ENCODE measurements around the gene MAD1L1.
"Not testable (repeated sequence)": the region's sequence is repeated elsewhere in the genome, so short reads cannot be mapped to it uniquely, and the experiment has no call there.

The MAD1L1 gene

DNA sequence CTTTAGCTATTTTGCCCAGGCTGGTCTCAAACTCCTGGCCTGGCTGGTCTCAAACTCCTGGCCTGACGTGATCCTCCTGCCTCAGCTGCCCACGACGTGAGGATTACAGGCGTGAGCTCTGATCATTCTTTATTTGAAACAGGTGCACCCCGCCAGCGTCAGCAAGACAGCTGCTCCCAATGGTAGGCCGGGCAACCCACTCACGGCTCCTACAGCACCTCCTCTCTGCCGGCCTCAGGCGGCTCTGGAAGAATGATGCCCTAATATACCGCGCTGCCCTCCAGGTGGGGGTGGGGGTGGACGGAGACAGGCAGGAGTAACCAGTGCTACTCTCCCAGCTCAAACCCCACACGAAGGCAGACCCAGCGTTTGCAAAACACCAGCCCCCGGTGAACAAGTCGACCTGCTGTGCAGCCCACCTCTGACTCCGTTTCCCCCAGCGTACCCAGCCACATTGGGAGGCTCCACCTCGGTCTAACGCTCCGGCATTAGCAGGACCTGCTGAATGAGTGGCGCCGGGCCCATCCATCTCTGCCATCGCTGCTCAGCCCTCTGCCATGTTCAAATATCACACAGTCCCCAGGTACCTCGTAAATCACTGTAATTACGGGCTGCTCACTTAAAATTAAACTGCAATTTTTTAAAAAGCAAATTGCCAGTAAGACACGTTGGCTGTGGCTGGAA, 414.0 kb downstream of the MAD1L1 start:
- no peak for DNase-seq

DNA sequence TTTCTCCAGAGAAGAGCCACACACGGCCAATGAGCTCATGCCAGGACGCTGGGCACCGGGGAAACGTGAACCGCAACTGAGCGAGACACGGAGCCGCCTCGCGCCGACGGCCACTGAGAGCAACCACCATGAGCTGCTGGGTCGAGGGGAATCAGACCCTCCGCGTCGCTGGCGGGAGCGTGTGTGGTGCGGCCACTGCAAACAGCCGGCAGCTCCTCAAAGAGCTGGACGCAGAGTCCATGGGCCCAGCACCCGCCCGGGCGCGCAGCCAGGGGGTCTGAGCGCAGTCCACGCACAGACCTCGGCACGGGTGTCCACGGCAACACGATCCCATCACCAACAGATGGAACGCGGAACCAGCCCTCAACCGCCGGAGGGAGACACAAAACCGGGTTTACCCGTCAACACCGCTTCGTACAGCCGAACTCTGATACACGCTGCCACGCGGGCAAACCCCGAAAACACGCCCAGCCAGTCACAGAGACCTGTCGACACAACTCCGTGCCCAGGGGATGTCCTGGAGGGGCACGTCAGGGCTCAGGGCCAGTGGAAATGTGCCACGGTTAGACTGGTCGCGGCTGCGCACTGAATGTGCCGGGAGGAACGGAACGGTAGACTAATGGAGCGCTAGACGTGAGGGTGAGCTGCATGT, 415.6 kb downstream of the MAD1L1 start:
- no peak for DNase-seq

DNA sequence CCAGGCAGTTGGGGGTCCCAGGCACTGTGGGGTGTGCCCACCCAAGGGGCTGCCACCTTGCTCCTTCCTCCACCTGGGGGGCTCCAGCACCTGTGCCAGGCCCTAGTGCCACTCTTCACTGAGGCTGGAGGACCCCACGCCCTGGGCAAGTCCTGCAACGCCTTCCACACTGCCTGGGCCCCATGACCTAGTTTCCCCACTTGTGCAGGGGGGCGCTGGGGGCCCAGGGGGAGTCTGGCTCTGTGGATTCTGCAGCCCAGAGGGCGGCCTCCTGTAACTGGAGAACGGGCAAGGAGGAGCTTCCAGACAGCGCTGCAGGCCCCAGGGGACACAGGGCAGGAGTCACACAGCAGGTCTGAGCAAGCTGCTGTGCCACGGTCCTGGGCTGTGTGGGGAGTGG, 416.3 kb downstream of the MAD1L1 start:
- not testable (repeated sequence) for DNase-seq

DNA sequence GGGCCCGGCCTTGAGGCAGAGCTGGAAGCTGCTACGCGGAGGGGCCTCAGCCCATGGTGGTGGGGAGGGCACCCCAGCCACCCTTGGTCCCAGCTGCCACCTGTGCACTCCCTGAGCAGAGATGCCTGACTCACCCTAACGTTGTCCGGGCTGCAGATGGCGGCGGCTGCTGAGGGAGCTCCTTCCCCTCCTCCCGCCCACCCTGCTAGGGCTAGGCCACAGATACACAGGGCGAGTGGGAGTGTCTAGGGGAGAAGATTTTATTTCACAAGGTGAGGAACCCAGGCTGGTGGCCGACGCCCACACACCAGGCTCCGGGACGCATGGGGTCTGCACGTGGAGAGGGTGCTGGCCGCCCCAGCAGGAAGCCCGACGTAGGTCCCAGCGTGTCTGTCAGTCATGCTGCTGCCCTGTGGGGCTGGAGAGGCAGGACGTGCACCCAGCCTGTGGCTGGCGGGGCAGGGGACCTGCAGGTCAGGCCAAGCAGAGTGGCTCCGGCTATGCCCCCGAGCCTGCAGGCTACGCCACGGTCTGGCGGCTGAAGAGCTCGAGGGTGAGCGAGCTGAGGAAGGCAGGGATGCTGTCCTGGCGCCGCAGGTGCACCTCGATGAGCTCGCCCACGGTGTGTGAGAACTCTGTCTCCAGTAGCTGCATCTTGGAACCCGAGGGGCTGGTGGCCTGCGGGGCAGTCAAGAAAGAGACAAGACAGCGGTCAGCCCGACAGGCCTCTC, 417.0 kb downstream of the MAD1L1 start:
- not testable (repeated sequence) for DNase-seq

DNA sequence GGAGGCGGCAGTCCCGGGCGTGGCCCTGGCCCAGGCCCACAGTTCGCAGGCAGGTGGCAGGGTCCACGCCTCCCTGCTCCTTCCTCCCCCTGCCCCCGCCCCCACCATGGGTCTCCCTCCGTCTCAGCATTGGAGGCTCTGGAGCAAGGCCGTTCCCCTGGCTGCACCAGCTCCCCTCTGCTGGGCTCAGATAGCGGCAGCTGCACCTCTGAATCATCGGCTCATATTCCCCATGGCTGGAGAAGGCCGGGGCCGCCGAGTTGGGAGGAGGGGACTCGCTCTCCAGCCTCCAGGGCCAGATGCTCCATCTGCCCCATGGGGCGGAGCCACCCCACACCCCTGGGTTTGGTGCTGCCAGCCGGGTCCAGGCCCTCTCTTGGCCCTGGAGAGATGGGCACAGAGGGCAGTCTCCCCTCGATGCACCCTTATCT, 417.7 kb downstream of the MAD1L1 start:
- DNase-seq = no peak

DNA sequence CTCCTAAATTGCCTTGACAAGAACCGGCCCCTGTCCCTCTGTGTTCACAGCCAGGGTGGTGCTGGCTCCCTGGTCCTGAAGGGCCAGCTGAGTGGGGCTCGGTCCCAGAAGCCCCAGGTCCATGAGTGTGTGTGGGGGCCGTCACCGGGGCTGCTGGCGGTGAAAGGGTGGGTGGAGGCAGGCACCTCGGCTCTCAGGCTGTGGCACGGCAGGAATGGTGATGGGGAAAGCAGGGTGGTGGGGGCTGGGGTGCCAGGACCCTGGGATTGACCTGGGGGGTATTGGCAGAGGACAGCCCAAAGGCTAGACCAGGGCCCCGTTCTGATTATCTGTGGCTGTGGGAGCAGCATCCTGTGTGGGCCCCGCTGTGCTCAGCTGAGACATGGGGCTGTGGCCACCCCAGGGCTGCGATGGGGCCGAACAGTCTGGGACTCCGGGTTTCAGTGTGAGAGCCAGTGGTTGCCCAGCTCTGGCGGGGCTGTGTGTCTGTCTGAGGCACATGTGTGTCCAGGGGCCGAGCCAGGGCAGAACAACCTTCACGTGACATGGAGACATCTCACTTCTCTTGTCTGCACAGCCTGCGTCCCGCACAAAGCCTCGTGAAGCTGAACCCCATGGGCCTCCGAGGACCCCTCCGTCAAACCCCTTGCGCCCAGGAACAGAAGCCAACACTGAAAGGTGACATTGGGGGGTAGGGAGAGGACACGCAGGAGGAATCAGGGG, 418.5 kb downstream of the MAD1L1 start:
- DNase-seq = no peak

DNA sequence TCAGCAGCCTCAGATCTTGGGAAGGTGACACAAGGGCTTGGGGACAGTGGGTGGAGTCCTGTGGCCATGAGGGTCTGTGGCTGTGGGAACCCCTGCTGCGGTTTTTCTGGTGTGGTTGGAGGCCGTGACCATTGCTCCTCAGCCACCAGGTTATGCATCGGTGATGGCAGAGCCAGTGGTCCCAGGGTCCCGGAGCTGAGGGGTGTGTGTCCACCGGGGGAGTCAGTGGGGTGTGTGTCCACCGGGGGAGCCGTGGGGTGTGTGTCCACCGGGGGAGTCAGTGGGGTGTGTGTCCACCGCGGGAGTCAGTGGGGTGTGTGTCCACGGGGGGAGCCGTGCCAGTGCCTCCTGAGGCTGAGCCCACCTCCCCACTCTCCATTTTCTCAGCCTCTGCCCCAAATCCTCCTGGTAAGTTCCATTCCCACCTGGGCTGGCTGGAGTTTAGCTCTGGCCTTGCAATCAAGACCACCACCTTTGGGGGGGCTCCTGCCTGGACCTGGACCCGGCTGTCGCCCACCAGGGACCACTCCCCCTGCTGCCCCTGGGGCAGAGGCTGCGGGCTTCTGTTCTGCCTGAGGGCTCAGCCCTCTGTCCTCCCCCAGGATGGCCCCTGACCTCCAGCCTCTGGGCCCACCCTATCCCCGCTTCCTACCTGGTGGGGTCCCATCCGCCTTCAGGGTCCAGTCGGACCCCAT, 419.2 kb downstream of the MAD1L1 start:
- DNase-seq = no peak

DNA sequence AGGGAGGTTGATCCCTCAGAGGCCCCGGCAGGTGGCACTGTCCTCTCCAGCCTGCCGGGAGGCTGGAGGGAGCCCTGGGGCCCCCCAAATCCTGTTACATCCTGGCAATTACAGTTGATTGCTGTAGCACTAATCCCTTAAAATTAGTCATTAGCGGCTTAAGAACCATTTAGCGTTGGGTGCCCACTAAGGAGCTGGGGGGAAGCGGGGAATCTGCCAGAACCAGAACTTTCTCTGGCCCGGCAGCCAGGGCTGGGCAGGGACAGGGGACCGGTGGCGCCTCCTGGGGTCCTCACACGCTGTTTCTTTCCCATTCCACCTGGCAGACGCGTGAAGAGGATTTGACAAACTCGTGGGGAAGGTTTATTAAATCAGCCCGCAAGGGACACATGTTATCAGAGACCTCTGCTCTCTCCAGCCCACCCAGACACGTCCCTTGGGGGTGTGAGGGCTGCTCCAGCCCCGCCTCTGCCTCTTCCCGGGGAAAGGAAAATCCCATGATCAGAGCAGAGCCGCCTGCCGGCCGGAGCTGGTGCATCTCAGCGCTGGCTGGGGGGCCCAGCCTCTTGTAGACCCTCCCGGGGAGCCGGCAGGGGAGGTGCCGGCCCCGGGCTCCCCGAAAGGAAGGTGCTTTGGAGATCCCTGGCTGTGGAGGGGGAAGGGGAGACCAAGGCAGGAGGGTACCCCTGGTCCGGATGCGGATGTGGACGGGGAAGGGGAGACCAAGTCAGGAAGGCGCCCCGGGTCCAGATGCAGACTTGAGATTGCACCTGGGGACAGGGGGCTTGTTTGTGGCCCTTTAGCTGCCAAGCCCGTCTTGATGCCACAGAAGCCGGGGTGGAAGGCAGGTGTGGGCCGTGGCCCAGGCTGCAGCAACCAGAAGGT, 420.0 kb downstream of the MAD1L1 start:
- DNase-seq = no peak

DNA sequence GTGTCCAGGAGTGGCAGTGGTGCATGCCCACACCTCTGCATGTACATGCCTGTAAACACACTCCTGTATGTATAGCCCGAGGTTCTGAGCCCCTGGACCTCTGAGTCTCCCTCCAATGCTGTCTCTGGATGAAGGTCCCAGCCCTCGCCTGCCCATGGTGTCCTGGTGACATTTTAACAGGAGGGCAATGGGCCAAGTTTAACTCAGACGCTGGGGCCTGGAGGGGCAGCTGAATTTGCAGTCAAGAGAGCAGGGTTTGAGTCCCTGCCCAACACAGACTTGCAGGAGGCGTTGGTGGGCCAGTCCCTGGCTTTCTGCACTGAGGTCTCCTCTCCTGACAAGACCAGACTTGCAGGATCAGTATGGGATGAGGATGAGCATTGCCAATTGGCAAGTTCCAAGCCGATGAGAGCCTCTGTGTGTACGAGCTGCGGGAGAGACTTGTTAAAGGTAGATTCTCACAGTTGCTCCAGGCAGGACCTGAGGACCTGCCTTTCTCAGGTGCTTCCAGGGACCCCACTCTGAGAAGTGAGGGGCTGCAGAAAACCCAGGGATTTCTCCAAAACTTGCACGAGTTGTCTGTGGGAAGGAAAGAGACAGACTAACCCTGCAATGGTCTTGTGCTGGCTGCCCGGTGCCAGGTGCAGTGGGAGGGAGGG, 420.8 kb downstream of the MAD1L1 start:
- no peak for DNase-seq

DNA sequence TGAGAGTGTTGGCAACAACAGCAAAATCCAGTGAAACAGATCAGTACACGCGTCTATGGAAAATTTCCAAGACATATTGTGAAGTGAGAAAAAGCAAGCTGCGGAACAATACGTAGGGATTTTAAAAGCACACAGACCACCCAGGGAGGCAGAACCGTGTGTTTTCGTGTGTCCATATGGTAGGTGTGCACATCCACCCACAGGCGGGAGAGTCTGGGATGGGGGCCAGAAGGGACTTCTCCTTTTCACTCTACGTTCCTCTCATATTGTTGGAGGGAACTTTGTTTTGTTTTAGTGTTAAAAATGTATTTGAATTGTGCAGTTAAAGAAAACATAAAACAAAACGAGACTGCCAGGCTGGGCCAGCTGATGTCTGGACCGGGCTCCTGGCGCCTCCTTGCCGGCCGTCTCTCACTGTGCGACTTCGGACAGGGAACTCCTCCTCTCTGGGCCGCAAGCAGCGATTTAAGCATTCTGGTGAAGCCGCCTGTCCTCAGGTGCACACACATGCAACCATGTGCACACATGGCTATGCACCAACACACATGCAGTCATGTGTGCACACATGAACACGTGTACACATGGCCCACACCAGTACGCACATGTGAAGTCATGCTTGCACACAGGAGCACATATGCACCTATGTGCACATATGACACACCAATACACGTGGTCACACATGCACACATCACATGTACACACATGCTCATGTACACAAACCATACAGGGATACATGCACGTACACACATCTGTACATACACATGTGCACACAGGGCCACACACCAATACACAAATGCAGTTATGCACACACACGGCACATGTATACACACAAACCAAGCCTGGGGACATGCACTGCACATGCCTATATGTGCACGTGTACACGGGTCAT, 421.5 kb downstream of the MAD1L1 start:
- DNase-seq = no peak

DNA sequence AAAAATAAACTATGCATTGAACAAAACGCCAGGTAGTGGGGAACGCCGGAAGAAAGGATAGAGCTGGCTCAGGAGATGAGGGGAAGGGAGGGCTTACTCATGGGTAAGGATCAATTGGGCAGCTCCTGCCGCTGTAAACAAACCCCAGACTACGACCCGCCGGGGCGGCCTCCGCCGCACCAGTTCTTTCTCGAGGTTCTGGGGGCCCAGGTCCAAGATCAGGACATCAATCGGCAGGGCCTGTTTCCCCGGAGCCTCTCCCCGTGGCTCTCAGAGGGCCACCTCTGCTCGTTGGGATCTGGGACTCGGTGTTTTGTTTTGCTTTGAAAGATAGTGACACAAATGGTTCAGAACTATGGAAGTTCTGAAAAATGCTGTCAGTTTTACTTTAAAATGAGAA, 422.2 kb downstream of the MAD1L1 start:
- no peak for DNase-seq

DNA sequence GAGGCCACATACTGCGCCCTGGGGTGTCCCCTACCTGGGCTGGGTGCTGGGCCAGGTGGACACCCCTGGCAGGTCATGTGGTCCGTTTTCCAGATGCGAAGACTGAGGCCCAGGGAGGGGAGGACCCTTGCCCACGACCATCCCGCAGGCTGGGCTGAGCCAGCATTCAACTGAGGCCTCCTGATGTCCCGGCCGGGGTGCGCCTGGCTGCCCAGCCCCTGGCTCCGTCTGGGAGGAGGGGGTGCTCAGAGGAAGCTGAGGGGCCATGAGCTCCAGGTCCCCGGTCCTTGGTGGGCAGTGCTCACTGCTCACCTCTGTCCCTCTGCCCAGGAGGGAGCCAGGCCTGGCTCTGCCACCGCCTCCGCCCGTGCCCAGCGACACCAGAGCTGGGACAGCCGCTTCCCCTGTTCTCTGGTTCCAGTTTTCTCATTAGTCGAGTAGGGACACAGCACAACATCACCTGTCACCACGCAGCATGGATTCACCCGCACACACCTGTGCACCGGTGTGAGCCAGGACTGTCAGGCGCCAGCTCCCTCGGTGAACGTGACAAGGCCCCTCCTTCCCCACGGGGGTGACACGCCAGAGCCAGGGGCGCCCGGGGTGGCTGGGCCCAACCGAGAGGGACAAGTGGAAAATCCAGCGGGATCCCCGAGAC, 423.0 kb downstream of the MAD1L1 start:
- DNase-seq = no peak

DNA sequence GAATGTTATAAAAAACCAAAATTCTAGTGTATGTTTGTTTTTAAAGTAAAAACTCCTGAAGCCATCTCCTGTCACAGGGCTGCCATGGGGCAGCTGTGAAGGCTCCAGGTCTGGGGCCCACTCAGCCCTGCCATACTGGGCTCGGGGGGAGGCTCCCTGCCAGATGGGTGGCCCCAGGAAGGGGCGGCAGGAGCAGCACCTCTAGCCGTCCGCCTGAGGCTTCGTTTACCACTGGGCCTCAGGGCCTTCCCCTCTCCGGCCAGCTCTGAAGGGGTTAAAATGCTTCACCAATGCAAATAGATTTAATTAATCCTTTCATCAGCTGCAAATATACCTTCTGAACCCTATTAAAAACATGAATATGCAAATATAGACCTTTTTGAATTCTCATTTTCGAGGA, 423.7 kb downstream of the MAD1L1 start:
- DNase-seq = no peak

DNA sequence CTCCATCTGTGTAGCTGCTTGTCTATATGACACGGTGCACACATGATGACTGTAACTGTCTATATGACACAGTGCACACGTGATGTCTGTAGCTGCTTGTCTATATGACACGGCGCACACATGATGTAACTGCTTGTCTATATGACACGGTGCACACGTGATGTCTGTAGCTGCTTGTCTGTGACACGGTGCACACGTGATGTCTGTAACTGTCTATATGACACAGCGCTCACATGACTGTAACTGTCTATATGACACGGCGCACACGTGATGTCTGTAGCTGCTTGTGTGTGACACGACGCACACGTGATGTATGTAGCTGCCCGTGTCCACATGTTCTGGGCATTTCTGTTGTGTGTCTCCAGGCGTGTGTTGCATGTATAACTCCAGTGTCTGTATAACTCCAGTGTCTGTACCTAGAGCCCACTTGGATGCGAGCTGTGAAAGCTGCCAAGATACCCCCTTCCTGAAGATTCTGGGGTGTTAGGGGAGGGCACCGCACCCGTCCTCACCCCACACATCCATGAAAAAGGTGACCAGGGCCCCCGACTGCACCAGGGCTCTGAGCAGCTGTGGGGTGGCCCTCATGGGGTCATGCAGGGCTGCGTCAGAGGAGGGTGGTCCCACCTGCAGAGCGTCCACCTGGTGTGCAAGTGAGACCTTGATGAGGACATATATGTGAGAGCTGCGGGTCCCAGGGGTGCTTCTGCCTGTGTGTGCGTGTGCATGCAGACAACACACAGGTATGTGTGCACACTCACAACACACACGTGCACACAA, 424.7 kb downstream of the MAD1L1 start:
- no peak for DNase-seq

DNA sequence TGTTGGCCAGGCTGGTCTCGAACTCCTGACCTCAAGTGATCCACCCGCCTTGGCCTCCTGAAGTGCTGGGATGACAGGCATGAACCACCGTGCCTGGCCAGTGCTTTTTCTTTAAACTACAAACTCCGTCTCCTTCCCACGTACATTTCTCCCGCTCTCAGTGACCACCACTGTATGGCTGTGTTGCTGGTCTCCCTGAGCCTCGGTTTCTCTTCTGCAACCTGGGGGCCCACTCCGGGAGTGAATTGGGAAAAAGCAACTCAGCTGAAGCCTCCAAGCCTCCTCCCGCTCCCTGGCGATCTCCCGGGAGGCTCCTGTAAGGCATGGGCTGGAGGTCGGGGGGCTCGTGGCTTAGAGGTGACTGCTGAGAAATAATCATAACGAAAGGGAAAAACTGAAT, 426.4 kb downstream of the MAD1L1 start:
- no peak for DNase-seq

DNA sequence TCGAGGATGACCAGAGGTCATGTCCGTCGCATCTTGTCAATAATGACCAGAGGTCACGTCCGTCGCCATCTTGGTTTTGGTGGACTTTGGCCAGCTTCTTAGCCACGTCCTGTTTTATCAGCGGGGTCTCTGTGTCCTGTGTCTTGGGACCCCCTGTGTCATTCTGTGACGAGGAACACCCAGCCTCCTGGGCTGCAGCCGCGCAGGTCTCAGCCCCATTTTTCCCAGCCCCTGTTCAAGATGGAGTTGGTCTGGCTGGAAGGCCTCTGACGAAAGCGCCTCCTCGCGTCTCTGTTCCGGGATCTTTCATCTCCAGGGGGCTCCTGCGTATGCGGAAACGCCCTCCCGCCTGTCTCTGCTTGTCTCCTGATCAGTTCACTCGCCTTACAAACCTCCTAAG, 428.4 kb downstream of the MAD1L1 start:
- no peak for DNase-seq

DNA sequence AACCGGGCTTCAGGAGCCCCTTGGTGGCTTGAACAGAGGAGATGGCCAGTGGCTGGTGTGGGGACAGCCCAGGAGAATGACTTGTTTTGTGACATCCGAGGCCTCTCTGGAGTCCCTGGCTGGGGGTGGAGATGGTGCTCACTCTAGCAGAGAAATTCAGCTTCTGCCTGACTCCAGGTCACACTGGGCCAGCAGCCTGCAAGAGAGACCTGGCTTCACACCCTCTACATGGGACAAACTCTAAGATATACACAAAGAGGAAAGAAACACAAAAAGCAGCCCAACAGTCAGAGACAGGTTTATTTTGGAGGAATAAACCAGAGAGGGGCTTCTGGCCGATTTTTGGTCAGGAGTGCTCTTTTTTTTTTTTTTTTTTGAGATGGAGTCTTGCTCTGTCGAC, 429.8 kb downstream of the MAD1L1 start:
- no peak for DNase-seq

DNA sequence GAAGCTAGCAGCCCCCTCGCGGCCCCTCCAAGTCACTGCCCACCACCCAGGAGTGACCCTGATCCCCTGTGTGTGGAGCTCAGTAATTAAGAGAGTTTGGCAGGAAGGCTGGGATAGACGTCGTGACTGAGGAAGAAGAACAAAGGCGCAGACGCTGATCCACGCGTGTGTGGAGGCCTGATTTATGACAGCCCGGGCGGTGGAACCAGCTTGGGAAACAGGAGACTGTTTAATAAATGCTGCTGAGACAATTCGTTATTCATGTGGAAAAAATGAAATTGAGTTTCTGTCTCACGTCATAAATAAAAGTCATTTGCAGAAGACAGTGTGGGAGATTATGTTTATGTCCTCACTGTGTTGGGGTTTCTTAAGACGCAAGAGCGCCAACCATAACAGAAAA, 431.8 kb downstream of the MAD1L1 start:
- DNase-seq = no peak

DNA sequence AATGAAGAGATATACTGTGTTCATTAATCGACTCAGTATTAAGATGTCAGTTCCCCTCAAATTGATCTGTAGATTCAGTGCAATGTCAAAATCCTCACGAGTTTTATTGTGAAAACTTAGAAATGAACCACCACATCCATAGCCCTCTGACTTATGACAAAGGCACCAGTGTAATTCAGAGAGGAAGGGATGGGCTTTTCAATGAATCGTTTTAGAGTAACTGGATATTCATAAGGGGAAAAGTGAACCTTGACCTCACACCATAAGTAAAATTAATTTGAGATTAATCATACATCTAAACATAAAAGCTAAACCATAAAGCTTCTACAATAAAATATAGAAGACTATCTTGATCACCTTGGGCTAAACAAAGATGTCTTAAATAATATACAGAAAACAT, 434.6 kb downstream of the MAD1L1 start:
- no peak for DNase-seq

Measured in effector CD8-positive, alpha-beta T cell (primary cell).